Heart left ventricle (tissue), 13 donors: ENCODE measurements around the gene SCFD2.

Source experiments
- POLR2A ChIP-seq, 2 donors: fragments of 450-650 bp; IDR thresholded peaks; one replicate each; pipeline ENCODE4 v1.6.1; 2017; ENCODE audit warnings: antibody characterized with exemption in 2 of 2, mild to moderate bottlenecking in 2 of 2, moderate library complexity in 2 of 2
- TF ChIP-seq, protein P1 (sequence below), 12 donors: fragments of 200-600 bp; sonication (generic) in 4 of 12; IDR thresholded peaks; one replicate each; pipeline versions ENCODE4 v1.5.0 to v1.8.0; 2018 to 2022; ENCODE audit warnings: antibody characterized with exemption in 12 of 12, mild to moderate bottlenecking in 5 of 12
- donor health status: ischemic (EF 13 %, LVEDD 7.1; RV severe dilation, severe dysfunction).
- donor health status: DM: no; HTN: yes; CAD: no.
- donor health status: DM: no; HTN: no; CAD: no.
- donor health status: ischemic (EF 25% LVEDD 6.9; RV normal size, moderate dysfunction).
- donor health status: ischemic (EF 25% LVEDD 5.7; RV mildly dilated, moderate dysfunction).
- donor health status: ischemic (EF 35%, LVEDD 5.7; RV mildly dilated, moderate dysfunction).
- donor health status: nonischemic (EF 11% LVEDD 7.7; RV severe dilation, severe dysfunction).
- donor health status: DM: yes; HTN: yes; CAD: no.
- donor health status: PGD.
- donor health status: ischemic (EF 29% LVEDD 5.4; RV normal size, mild dysfunction).
- donor health status: nonischemic (EF 23%, LVEDD 6.1; RV moderate dilation, normal function).

DNA sequence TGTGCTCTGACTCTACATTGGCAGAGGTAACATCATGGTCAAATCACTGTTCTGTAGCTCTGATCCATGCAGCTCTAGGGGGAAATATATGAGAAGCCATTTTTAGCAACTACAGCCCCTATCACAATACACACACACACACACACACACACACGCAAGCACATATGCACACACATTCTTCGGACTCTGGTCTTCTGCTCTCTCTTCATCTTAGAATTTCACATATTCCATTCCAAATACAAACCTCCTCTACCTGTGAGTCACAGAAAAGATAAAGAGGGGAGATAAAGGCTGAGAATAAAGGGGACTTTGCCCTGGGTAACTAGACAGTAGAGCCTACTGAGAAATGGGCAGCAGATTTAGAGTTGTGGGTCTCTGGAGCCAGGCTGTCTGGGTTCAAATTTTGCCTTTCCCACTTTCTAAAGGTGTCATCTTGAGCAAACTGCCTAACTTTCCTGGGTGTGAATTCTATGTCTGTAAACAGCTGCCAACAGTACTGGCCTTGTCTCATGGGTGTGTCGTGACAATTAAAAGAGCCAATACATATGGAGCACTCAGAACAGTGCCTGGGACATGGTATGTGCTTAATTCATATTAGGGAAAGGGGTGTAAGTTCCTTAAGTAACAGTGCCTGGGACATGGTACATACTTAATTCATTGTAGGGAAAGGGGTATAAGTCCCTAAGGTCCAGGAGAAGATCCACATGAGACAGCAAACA is 515.3 kb downstream of the SCFD2 start:
- TF ChIP-seq, protein P1, sequence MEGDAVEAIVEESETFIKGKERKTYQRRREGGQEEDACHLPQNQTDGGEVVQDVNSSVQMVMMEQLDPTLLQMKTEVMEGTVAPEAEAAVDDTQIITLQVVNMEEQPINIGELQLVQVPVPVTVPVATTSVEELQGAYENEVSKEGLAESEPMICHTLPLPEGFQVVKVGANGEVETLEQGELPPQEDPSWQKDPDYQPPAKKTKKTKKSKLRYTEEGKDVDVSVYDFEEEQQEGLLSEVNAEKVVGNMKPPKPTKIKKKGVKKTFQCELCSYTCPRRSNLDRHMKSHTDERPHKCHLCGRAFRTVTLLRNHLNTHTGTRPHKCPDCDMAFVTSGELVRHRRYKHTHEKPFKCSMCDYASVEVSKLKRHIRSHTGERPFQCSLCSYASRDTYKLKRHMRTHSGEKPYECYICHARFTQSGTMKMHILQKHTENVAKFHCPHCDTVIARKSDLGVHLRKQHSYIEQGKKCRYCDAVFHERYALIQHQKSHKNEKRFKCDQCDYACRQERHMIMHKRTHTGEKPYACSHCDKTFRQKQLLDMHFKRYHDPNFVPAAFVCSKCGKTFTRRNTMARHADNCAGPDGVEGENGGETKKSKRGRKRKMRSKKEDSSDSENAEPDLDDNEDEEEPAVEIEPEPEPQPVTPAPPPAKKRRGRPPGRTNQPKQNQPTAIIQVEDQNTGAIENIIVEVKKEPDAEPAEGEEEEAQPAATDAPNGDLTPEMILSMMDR (IDR thresholded peaks at IDR 0.05), result no peak
- no peak for TF ChIP-seq POLR2A (IDR thresholded peaks at IDR 0.05)
